NCI-H128 (cell line): ENCODE measurements around the gene PRKAG1.

Source experiments
- DNase-seq: peaks from one replicate; lab custom pipeline; 2025; ENCODE audit not compliant: unreplicated experiment; lab: John Stamatoyannopoulos, UW

The PRKAG1 gene

DNA sequence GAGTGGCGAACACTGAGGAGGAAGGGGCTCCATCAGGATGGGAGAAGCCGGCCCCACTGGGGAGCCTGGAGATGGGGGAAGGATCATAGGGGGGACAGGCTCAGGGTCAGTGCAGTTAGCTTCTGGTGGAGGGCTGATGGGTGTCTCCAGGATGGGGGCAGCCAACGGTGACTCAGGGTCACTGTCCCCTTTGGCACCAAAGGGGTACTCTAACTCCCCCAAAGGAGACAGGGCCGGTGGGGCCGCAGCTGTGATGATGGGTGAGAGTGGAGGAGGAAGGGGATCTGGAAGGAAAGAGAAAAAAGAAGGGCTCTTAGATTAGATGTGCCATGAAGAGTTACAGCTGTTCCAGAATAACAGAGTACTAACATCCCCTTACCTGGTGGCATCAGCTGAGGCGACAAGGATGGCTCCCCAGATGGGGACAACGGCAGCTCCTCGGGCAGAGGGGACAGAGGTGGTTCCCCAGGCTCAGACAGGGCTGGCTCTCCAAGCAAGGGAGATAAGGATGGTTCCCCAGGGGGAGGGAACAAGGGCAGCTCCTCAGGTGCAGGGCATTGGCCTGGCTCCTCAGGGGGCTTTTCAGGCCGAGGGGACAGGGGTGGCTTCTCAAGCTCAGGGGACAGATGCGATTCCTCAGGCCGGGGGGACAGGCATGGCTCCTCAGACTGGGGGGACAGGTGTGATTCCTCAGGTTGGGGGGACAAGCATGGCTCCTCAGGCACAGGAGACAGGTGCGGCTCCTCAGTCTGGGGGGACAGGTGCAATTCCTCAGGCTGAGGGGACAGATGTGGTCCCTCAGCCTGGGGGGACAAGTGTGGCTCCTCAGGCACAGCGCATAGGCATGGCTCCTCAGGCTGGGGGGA, 32.2 kb upstream of the PRKAG1 start:
- no peak for DNase-seq

DNA sequence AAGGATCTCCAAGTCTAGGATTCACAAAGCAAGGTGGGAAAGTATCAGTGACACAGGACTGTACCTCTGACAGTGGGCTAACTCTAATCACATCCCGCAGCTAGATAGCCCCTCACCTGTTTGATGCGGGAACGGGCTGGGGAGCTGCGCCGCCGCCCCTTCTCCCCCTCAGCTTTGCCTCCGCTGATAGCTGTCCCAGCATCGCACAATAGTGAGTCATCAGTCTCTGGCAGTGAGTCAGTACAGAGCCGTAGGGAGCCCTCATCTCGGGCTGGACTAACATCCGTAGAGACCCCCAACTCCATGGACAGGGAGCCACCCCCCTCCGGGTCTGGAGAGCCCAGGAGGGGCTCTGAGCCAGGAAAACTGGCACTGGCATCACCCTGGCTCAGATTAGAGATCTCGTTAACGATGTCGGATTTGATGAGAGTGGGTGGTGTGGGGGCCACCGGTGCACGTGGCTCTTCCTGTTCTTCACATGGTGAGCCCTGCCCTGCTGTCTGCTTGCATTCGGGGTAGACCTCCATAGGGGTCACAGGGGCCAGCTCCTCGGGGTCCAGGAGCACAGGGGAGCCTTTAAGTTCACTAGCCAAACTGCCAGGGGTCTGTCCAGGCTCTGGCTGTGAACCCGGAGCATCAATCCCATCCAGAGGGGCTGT, 31.1 kb upstream of the PRKAG1 start:
- DNase-seq, result no peak

DNA sequence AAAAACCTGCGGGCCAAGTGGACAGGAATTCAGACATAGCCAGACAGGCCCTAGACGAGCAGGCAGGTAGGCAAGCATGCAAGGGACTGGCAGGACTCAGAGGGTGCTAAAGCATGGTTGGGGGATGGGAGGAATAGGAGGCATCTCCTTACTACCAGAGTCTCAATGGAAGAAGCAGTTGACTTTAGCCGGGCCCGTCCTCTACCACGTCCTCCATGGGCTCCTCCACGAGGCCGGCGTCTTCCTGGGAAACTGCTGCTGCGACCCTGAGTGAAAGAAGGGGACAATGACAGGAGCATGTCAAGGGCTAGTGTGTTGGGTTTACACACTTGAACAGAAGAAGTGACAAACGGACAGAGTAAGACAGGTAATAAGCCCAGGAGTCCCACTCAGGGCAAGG, 30.4 kb upstream of the PRKAG1 start:
- DNase-seq, result no peak

DNA sequence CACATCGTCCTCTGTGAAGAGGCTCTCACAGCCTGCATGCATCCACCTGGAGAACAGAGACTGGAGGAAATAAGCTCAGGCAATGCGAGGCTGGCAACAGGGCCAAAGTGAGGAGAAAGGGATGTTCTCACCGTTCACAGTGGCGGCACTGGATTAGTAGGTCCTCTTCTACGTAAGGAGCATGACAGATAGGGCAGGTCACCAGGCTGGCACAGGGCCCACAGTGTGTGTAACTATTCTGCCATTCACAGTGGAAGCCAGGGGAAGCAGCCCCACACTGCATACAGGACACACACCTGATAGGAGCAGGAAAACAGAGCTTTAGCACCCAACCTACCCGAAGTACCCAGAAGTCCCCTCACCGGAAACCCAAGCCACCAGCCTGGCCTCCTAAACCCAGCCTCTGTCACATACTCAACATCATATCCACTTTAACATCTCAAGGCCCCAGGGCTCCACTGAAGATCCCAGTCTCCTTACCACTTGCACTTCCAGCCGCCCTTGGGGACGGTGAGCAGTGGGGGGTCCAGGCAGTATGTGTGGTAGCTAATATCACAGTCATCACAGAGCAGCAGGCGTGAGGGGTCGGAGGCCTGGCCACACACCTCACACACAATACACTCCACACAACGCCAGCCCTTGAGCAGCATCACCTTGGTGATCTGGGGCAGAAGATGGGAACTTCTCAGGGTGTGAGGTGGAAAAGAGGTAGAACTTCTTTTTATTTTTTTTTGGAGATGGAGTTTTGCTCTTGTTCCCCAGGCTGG, 27.7 kb upstream of the PRKAG1 start:
- no peak for DNase-seq

DNA sequence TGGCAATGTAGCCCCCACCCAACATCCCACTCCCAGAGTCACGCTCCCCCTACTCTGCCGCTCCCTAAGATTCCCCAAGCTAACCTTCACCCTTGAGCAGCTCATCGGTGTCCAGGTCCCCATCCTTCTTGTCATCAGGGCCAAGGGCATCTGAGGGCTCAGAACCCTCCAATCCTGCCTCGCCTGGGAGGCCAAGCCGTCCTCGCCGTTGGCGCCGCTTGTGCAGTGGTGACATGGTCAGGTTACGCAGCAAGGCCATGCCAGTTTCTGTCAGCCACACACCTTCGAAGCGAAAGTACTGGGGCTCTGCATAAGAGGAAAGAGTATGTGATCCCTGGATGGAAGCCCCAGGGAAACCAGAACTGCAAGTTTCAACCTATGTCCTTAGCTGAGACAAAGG, 26.1 kb upstream of the PRKAG1 start:
- no peak for DNase-seq

DNA sequence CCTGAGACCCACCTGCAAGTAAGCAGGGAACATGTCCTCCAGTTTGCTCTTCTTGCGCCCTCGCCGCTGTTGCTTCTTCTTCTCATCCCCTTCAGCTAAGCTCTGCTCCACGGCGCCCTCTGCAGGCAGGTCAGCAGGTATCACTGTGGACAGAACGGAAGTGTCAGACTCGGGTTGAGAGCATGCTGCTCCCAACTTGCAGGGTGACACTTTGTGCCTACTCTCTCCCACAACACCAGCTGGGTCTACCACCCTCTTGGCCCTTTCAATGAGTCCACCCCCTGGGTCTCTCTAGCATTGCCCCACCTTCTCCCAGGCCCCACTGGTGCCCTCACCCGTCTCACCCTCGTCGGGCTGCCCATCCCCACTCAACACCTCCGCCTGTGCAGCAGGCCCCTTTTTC, 25.3 kb upstream of the PRKAG1 start:
- DNase-seq, result peak; percentile 58

DNA sequence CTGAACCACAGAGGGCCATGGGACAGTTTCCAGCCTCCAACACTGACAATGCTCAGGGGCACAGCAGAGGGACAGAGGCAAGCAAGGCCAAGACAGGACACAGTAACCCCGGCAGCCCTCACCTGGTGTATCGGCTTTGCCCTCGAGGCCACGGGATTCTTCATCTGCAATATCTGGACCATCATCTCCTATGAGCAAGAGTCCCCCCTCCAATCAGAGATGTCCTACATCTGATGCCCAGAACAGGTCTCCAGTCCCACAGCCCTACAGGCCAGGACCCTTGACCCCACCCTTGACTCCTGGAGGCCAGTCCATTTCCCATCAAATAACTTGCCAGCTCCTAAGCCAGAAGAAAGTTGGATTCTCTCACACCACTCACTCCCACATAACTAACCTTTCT, 24.7 kb upstream of the PRKAG1 start:
- DNase-seq, result no peak

DNA sequence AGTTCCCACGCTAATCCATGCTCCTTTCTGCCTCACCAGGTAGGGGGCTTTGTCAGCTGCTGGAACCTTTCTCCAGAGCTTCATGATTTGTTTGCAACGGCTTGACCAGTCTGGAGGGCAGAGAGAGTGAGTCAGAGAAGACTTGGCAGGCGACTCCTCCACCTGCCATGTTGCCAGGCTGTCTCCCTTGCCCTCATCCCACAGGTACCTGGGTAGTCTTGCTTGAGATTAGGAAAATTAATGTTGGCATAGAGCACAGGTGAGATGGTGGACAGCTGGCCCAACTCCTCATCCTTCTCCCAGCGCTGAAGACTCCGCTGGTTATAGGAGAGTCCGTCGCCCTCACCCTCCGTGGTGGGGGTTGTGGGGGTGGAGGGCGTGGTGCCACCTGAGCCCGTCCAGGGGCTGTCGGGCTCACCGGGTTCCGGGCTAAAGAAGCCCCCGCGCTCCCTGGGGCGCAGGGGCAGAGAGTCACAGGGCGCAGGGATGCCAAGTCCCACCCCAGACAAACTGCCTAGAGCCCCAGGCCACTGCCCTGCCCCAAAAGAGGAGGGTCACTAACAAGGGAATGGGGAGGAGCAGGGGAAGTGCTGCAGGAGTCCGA, 23.4 kb upstream of the PRKAG1 start:
- no peak for DNase-seq

DNA sequence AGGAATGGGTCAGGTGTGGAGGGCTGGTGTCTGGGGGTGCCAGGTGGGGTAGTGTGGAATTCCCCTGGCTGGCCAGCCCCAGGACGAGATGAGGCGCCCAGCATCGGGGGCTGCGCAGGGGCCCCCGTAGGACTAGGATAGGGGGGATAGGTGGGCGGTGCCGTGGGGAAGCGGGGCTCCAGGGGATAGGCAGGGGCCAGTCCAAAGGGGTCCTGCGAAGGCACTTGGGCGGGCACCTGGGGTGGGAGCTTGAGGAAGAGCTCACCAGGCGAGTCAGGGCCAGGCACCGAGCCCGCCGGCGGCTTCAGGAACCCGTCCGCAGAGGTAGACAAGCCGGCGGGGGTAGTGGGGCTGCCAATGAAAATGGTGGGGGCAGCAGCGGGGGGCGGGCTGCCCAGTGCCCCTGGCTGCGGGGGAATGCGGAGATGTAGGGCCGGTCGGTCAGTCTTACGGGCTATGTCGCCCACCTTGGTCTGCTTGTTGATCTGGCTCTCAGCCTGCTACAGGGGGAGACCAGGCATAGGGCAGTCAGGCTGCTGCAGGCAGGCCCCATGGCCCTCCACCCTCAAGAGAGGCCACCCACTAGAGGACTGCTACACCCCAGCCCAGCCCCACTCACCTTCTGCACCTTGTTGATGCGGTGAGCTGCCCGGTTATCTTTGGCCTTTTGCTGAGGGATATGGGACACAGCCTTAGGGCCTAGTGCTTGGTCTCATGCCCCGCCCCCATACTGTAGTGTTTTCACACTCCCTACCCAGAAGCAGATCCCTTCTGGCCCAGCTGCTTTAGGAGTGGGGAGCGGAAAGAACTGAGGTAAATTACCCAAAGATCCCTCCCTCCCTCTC, 22.7 kb upstream of the PRKAG1 start:
- no peak for DNase-seq

DNA sequence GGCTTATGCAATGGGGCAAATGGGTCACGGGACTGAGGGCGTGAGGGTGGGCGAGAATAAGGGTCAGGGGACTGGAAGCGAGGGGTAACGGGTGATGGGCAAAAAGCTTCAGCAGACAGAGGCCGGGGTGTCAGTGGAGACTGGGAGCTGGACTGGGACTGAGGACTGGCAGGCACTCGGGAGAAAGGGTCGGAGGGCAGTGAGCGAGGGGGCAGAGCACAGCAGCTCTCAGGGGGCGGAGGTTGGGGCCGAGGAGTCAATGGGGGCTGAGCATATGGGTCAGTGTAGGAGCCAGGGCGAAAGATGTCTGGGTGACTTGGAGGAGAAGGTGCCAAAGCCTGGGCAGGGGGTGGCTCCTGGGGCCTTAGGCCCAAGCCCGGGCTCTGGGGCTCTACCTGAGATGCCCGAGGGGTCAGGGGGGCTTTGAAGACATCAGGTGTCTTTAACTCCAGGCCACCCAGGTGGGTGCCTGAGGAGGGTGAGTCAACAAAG, 21.8 kb upstream of the PRKAG1 start:
- DNase-seq, result no peak

DNA sequence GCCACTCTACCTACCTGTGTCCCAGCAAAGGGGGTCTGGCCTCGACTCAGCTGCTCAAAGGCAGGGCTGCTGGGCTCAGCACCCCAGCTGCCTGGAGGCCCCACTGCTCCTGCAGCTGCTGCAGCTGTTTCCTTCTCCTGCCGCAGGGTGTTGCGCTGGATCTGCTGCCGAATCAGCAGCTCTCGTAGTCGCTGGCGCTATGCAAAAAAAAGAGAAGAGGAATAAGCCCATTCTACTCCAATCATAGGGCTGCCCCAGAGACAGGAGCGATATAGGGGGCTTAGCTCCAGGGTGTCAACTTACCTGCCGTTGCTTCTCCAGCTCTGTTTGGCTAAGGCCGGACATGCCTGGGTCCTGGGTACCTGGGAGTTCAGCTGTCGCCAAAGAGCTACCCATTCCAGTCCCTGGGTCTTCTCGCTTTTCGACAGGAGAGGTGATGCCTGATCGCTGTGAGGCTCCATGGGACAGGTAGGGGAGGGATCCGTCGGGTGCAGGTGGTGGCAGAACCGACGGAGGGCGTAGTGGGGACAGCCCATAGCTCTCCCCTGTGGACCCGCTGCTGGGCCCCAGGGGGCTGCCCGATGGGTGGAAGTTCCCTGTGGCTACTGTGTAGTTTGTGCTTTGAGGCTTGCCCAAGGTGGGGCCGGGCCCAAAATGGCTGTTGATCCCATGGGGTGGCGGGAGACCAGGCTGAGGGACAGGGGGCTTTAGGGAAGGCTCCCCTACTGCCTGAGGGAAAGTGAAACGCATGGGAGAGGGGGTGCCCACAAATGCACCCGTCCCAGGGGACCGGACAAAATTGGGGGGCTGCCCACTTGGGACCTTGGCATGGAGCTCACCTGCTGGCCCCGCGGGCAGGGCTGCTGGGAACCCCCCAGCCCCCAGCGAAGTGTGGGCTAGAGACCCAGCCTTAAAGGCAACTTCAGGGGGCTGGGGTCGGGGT, 21.1 kb upstream of the PRKAG1 start:
- DNase-seq, result no peak

DNA sequence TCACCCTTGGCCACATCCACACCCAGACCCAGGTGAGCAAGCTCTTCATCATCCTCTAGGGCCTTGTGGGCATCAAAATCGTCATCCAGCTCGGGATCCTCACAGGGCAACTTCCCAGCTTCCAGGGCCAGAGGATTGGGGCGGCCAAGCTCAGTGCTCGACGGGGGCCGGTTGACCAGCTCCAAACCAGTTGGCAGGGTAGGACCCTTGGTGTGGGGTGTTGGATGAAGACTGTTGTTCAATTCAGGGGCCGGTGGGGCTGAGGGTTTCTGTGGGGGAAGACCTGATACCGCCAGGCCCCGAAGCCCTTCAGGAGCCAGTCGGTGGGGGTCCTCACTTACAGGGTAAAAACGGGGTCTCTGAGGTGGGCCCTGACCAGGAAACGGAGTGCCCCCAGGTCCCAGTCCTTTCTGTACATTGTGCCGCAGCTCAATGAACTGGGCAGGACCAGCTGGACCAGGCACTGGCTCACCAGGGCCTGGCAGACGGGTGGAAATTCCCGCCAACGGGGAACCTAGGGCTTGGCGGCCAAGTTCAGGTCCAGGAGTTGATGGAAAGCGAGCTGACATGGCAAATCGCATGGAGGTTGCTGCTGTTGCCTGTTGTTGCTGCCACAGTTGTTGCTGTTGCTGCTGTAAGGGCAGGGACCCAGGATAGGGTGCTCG, 19.8 kb upstream of the PRKAG1 start:
- no peak for DNase-seq

DNA sequence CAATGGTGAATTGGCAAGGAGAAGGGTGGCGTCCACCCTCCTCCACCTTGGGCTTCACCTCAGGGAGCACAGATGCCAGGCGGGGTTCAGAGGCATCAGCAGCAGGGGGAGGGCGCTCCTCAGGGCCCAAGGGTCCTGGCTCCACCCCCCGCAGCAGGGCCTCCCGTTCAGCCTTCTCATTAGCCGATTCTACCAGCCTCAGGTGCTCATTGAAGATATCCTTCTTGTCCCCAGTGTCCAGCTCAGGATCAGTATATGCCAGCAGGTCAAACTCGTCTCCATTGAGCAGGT, 19.3 kb upstream of the PRKAG1 start:
- no peak for DNase-seq

DNA sequence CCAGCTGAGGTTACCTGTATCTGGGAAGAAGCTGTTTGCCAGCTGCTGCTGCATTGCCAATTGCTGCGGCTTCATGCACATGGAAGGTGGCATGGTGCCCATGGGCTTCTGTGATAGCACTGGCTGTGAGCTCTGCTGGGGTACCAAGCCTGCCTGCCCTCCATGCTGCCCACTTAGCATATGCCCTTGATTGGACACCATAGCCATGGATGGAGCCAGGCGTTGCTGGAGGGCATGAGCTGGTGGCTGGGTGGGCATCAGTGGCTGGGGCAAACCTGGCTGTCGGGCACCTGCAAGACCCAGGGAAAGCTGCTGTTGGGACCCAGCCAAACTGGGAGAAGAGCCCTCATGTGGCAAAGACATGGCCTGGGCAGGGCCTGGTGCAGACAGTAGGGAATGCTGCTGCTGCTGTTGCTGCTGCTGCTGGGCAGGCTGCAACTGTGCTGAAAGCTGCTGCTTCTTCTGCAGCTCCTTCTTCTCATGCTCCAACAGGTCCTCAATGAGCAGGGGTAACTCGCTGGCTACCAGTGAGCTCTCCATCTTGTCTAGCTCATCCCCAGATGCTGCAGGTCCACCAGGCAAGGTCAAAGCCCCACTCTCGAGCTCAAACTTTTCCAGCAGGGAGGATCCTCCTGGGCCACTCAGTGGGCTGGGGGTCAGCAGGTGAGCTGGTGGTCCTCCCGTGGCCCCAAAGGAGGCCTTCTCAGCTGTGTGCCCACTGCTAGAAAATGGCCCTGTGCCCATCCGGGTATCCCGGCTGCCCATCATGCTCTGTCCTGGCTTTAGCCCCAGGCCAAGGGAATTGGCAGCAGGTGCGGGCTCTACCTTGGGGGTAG, 18.8 kb upstream of the PRKAG1 start:
- no peak for DNase-seq

DNA sequence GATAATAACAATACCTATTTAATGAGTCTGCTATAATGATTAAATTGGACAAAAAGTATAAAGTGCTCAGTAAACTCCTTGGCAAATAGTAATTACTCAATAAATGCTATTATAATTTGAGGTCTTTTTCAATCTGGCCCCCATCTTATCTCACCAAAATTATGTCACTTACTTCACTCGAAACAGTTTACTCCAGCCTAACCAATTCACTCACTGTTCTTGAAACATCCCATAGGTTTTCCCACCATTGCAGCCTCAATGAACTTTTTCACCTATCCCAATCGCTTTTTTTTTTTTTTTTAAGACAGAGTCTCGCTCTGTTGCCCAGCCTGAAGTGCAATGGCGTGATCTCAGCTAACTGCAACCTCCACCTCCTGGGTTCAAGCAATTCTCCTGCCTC, 17.5 kb upstream of the PRKAG1 start:
- no peak for DNase-seq

DNA sequence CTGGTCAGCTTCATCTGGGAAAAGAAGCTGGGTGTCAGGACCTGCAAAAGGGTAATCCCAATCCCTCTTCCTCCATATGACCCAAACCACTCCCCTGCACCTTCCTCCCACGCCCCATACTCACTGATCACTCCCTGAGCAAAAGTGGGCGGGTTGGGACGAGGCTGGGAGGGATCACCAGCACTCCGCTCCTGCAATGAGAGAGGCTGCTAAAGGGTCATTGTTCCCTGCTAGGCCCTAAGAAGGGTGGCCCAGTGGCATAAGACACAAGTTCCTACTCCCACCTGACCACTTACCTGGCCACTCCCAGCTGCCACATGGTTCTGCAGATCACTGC, 15.7 kb upstream of the PRKAG1 start:
- no peak for DNase-seq

DNA sequence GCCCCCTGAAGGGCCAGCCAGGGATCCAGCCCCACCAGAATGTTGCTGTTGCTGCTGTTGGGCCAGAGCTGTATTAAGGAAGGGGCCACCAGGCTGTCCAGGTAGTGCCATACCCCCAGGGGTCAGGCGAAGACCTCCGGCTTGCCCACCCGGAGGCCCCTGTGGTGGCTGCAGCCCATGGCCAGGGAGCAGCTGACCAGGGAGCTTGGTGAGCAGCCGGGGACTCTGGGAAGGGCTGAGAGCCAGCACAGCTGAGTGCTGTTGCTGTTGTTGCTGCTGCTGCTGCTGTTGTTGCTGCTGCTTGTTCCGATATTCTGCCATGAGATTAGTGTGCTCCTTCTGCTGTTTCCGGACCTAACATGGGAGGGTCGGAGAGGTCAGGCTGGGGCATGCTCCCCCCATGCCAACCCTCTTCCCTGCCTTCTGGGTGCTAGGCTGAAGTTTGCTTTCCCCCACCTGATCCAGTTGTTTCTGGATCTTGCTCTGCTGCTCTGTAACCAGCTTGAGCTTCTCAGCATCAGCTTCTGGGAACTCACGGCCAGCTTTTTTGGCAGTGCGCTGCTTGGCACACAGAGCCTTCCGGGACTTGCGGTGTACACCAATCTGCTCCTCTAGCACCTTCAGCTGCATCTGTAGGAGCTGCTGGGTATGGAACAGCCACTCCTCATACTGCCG, 15.2 kb upstream of the PRKAG1 start:
- no peak for DNase-seq
